CD4-positive, alpha-beta T cell treated with Interferon alpha-2 for 1 hour (primary cell): Measurements from ENCODE around the gene CAND2.

Source experiments
- DNase-seq, 2 donors: peaks; one replicate each; pipeline ENCODE4 v3.0.0-alpha.2; 2020 to 2022

The CAND2 gene

GRCh38 chr3:12796171-12797123 is at the start of gene CAND2:
CAND2 (plus strand) TSS chr3:12796680; CDS start chr3:12796721, 41 bp downstream.
- peak in 1 of 2 donors; percentile 31 for DNase-seq

GRCh38 chr3:12748477-12748876 is 48.0 kb upstream of the CAND2 start:
- no peak for DNase-seq

GRCh38 chr3:12750223-12750622 is 46.3 kb upstream of the CAND2 start:
- no peak for DNase-seq

- DNase-seq, result no peak
These were observed 45.8 kb upstream of the CAND2 start for GRCh38 chr3:12750658-12751071.

DNA sequence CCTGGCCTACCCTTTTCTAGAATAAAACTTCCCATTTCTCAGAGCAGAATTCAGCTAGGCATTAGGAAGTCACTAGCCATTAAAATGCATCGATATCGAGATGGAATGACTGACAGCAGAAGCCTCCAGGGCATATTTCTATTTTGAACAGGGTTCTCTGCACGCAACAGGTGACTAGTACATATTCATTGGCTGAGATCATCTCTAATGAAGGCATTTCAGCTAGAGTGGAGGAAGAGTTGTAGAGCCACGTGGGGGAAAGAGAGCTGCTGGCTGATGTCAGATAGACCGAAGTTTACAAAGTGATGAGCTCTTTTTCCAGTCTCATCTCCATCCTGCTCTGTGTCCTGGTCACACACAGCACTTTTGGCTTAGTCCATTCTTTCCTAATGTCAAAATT is 44.9 kb upstream of the CAND2 start:
- no peak for DNase-seq

- DNase-seq, result no peak
These were observed 44.4 kb upstream of the CAND2 start for GRCh38 chr3:12752102-12752501.

DNA sequence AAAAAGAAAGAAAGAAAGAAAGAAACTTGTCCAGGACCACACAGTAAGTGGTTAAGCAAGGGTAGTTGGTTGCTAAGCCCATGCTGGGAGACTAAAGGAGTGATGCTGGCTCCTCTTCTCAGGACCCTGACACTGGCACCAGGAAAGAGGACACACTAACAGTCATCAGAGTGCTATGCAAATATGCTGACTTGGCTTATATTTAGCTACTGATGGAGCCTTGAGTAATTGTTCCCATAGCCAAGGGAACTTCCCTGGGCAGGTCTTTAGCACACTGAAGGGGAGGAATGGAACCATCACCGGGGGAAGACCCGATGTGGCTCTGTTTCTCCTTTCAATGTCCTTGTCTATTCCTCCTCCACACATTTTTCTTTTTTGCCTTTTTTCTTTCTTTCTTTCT is 43.7 kb upstream of the CAND2 start:
- no peak for DNase-seq

- no peak for DNase-seq
These were observed 43.0 kb upstream of the CAND2 start for GRCh38 chr3:12753275-12754028.

DNA sequence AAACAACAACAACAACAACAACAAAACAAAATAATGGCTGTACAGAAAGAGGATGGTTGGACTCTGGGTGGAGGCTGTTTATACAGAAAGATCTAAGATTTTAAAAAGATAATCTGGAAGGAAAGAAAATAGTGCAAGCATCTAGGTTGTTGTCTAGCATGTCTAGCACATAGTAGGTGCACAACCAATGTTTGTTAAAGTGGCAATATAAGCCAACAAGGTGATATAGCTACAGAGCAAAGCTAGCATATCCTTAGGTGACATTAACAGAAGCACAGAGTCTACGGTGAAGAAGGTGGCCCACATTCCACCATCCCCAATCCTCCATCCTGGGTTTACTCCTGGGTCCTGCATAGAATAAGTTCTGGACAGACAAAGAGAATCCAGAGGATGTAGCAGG is 42.2 kb upstream of the CAND2 start:
- DNase-seq, result no peak

- DNase-seq, result no peak
These were observed 40.7 kb upstream of the CAND2 start for GRCh38 chr3:12755754-12756153.

- no peak for DNase-seq
These were observed 40.3 kb upstream of the CAND2 start for GRCh38 chr3:12756175-12756574.

GRCh38 chr3:12756635-12757034 is 39.8 kb upstream of the CAND2 start:
- no peak for DNase-seq

GRCh38 chr3:12758025-12758781 is 38.3 kb upstream of the CAND2 start:
- no peak for DNase-seq

GRCh38 chr3:12759097-12759679 is 37.3 kb upstream of the CAND2 start, which contains the start of gene TMEM40:
TMEM40 (minus strand) TSS chr3:12759259; CDS start chr3:12749832, 9,427 bp downstream.
- no peak for DNase-seq

DNA sequence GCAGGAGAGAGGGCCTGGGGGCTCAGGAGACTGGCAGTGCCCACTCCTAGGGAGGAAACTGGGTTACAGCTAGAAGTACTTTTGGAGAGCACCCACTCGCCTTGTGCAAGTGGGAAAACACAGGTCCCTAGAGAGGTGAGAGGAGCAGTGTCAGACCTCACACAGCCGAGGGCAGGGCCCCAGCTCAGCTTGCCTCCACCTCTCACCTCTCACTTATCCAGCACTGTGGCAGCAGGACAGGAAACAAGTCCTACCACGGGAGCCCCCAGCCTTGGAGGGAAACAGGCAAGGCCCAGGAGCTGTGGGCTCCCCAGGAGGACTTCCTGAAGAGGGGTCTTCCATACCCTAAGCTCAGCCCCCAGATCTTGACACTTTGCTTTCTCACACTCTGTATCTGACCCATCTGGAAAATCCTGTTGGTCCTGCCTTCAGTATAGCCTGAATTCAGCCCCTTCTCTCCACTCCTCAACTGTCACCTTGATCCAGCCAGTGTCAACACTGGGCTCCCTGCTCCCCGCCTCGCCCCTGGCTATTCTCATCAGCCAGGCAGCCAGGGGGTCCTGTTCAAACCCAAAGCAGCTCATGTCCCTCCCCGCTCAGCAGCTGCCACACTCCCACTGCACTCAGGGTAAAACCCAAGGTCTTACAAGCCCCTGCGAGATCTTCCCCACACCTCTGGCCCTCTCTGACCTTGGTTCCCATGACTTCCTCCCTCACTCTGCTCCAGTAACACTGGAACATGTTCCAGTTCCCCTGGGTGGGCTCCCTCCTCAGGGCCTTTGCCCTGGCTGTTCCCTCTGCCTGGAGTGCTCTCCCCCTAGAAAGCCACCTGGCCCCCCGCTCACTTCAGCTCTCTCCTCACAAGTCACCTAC is 36.6 kb upstream of the CAND2 start:
- no peak for DNase-seq

- no peak for DNase-seq
These were observed 32.2 kb upstream of the CAND2 start for GRCh38 chr3:12764171-12764776.

DNA sequence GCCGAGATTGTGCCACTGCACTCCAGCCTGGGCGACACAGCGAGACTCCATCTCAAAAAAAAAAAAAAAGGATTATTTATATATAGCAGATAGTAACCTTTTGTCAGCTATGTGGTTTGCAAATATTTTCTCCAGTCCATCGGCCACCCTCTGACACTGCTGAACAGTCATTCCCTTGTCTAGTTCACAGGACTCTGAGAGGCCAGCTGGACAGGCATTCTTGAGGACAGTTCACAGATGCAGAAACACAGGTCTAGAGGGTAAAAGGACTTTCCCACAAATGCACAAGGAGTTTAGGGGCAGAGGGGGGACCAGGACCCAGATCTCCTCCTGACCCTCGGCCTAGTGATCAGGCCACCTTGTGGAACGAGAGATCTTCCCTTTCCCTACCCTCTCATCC is 29.9 kb upstream of the CAND2 start:
- no peak for DNase-seq

GRCh38 chr3:12768579-12769527 is 27.6 kb upstream of the CAND2 start:
- DNase-seq, result no peak

DNA sequence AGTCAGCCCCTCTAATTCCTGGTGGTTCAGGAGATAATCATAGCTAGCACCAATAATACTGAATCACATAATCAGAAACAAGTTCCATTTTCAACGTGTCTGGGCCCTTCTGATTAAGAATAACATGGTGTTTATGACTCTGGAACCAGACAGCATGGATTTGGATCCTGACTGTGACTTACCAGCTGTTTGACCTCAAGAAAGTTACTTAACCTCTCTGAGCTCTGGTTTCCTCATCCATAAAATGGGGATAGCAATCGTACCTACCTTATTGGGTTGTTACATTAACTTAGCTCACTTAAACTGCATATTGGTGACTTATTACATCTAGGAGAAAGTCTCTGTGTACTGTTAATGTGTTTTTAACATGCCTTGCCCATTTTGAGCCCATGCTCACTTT is 26.7 kb upstream of the CAND2 start:
- no peak for DNase-seq

DNA sequence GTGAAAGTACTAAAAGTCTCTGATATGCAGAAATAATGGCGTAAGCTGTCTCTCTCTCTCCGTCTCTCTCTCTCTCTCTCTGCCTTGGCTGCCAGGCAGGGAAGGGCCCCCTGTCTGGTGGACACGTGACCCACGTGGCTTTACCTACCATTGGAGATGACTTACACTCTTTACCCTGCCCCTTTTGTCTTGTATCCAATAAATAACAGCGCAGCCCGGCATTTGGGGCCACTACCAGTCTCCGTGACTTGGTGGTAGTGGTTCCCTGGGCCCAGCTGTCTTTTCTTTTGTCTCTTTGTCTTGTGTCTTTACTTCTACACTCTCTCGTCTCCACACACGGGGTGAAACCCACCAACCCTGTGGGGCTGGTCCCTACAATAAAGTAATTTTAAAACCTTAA is 25.2 kb upstream of the CAND2 start:
- no peak for DNase-seq
